Hepatocyte (in vitro differentiated cells): Measurements from ENCODE around the gene SUPT3H.

ENCODE experiments used
- CTCF ChIP-seq: fragments of 200-600 bp; sonication (generic); IDR thresholded peaks from 2 replicates; pipeline ENCODE4 v1.5.1; 2016; ENCODE audit warnings: antibody characterized with exemption, mild to moderate bottlenecking; ENCODE audit not compliant: poor library complexity
- EZH2 ChIP-seq: fragments of 200-600 bp; sonication (generic); IDR thresholded peaks from 2 replicates; pipeline ENCODE4 v1.6.1; 2016; ENCODE audit warnings: antibody characterized with exemption, mild to moderate bottlenecking, borderline replicate concordance
- EZH2phosphoT487 ChIP-seq: fragments of 200-600 bp; sonication (generic); IDR thresholded peaks from one replicate; pipeline ENCODE4 v1.6.1; 2018; ENCODE audit warnings: antibody characterized with exemption, mild to moderate bottlenecking, low read depth, moderate library complexity; ENCODE audit not compliant: unreplicated experiment, severe bottlenecking

- TF ChIP-seq CTCF (no peak), EZH2phosphoT487 (no peak), EZH2 (no peak)
Observed at GRCh38 chr6:45376310-45377042, 1.3 kb downstream of the SUPT3H start.
